Fibroblast of mammary gland (primary cell): ENCODE data around the gene PPP2R1B.

Source experiments
- DNase-seq: peaks from one replicate; pipeline ENCODE4 v3.0.0-alpha.2; 2010; ENCODE audit warnings: low read depth
- H3K4me3 ChIP-seq: 2 replicates; pipeline ENCODE4 v1.5.1; 2011; ENCODE audit warnings: low read depth, mild to moderate bottlenecking, low read length, moderate library complexity; ENCODE audit not compliant: control insufficient read depth
- TF ChIP-seq, protein P1 (sequence below): conservative IDR thresholded peaks from 2 replicates; pipeline ENCODE4 v1.5.1; 2011; ENCODE audit warnings: low read depth, low read length, inconsistent platforms; ENCODE audit not compliant: control insufficient read depth, insufficient read depth

The PPP2R1B gene

DNA sequence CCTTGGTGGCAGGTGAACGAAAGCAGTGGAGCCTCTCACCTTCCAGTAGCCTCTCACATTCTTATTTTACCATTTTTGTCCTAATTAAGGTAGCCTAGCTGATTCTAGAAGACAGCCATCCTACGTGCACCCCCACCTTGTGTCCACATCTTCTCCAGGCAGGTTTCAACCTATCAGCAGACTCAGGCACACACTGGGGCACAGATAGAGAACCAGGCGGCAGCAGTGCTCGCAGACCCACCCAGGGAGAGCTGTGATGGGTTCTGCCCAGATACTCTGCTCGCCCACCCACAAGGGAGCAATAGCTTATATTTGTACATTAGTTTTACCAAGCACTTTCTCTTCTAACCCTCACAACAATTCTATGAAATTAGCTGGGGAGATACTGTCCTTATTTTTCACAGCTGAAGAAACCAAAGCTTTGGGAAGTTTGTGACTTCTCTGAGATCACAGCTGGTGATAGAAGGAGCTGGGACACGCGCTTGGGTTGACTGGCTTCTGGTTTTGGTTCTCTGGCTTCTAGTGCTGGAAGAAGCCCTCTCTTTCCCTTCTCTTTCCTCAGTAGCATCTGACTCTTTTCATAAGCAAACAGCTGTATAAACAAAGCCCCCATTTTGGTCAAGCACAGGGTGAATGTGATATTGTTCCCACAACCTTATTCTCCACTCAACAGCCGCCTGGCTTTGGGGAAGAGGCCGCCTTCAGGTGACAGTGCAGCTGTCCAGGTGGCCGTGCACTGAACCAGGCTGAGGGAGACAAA is 36.9 kb downstream of the PPP2R1B start:
- no peak for DNase-seq
- TF ChIP-seq, protein P1, sequence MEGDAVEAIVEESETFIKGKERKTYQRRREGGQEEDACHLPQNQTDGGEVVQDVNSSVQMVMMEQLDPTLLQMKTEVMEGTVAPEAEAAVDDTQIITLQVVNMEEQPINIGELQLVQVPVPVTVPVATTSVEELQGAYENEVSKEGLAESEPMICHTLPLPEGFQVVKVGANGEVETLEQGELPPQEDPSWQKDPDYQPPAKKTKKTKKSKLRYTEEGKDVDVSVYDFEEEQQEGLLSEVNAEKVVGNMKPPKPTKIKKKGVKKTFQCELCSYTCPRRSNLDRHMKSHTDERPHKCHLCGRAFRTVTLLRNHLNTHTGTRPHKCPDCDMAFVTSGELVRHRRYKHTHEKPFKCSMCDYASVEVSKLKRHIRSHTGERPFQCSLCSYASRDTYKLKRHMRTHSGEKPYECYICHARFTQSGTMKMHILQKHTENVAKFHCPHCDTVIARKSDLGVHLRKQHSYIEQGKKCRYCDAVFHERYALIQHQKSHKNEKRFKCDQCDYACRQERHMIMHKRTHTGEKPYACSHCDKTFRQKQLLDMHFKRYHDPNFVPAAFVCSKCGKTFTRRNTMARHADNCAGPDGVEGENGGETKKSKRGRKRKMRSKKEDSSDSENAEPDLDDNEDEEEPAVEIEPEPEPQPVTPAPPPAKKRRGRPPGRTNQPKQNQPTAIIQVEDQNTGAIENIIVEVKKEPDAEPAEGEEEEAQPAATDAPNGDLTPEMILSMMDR: no peak
- no peak overlapping the region for H3K4me3 ChIP-seq

DNA sequence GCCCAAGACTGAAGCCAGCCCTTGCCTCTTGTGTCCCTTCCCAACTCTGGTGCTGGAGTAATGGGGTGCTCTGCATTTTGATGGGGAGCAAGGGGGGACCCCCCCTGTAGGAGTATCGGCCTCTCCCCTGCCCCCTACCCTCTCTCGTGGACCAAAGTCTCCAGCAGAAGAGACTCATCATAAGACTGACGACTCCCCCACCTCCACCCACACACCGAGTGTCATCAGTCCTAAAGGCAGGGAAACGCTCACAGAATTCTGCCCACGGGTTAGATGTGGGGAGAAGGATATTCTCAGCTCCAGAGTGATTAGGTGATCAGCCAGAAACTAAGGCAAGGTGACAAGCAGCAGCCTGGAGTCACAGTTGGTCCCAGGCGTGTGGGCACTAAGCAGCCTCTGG is 38.8 kb downstream of the PPP2R1B start:
- DNase-seq: no peak
- no peak overlapping the region for H3K4me3 ChIP-seq
- TF ChIP-seq, protein P1: no peak

DNA sequence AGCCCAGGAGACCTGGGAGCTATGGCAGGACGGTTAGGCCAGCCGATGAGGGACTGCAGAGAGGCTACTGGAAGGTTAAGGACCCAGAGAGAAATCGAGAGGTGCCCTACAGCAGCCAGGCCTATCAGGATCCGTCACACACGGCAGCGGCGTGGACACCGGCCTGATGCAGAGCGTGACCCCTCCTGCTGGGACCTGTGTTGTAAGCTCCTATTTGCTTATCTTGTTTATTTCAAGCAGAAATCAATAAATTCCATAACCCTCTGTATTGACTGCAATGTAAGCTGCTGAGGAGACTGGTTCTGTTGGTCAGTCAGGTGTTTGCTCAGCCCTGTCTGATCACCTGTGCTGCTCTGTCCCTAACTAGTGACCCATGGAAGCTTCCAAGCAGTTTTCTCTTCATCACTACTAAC is 39.9 kb downstream of the PPP2R1B start:
- DNase-seq: no peak
- TF ChIP-seq, protein P1: no peak
- no peak overlapping the region for H3K4me3 ChIP-seq

DNA sequence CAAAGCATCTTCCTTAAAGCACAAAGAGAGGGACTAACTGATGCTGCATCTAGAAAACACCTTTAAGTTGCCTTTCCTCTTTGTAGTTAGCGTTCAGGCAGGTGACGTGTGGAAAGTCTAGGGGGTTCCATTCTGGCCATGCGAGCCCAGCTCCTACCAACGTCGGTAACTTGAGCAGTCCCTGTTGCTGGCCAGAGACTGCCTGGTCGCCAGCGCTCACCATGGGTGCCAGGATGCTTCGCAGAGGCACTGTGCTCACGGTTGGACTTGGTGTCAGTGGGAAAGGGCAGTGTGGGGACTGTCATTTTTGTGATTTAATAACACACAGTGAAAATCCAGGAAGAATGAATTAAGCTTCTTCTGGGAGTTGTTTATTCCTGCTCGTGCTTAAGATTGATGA is 40.6 kb downstream of the PPP2R1B start:
- no peak for DNase-seq
- TF ChIP-seq, protein P1: no peak
- no peak overlapping the region for H3K4me3 ChIP-seq

DNA sequence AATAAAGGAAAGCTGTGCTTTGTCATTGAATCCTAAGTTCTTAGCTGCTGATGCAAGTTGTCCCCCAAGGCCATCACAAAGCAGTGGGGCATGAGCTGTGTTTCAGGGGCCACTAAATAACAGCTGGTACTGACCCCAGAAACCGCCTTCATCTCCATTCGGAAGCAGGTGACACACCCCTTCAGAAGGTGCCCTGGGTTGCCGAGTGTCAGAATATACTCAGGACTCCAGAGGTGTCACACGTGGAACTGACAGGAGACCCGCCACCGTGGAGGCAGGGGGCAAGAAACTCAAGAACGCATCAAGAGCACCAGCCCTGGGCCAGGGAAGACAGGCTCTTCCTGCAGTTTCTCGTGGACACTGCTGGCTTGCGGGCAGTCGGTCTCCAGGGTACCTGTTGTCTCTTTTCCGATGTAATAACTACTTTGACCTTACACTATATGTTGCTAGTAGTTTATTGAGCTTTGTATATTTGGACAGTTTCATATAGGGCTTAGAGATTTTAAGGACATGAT is 41.5 kb downstream of the PPP2R1B start:
- H3K4me3 ChIP-seq: no peak overlapping the region
- DNase-seq: no peak
- TF ChIP-seq, protein P1: no peak

DNA sequence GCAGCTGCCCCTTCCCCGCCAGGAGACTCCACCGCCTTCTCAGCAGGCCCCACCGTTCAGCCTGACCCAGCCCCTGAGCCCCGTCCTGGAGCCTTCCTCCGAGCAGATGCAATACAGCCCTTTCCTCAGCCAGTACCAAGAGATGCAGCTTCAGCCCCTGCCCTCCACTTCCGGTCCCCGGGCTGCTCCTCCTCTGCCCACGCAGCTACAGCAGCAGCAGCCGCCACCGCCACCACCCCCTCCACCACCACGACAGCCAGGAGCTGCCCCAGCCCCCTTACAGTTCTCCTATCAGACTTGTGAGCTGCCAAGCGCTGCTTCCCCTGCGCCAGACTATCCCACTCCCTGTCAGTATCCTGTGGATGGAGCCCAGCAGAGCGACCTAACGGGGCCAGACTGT is 42.6 kb downstream of the PPP2R1B start:
- H3K4me3 ChIP-seq: no peak overlapping the region
- DNase-seq: no peak
- TF ChIP-seq, protein P1: no peak
